ENCODE results near the gene ASH1L.
"Not testable (repeated sequence)": the region's sequence is repeated elsewhere in the genome, so short reads cannot be mapped to it uniquely, and the experiment has no call there.

The ASH1L gene

DNA sequence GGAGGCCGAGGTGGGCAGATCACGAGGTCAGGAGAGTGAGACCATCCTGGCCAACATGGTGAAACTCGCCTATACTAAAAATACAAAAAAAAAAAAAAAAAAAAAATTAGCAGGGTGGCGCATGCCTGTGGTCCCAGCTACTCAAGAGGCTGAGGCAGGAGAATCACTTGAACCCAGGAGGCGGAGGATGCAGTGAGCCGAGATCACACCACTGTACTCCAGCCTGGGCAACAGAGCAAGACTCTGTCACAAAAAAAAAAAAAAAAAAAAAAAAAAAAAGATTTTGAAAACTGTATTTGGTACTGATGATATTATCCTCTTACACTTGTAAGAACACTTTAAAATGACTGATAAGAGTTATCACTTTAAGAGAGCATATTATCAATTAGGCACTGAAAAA, 74.2 kb downstream of the ASH1L start:
- DNase-seq: not testable (repeated sequence)

DNA sequence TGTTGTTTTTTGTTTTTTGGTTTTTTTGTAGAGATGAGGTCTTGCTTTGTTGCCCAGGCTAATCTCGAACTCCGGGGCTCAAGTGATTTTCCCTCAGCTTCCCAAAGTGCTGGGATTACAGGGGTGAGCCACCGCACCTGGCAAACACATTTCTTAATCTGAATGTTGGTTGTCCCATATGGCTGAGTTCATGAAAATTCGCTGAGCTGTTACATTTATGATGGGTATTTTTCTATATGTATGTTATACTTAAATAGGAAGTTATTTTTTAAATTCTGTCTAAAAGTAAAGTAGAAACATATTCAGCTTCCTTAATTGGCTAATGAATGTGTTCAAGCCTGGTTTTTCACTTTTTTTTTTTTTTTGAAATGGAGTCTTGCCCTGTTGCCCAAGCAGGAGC, 75.1 kb downstream of the ASH1L start:
- DNase-seq: no peak

DNA sequence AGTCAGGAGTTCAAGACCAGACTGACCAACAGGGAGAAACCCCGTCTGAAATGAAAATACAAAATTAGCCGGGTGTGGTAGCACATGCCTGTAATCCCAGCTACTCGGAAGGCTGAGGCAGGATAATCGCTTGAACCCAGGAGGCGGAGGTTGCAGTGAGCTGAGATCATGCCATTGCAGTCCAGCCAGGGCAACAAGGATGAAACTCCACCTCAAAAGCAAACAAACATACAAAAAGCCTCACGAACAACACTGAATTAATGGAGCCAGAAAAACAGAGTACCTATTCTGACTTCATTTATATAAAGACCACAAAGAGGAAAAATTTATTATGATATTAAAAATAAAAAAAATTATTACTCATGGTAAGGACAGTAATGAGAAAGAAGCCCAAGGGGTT, 75.7 kb downstream of the ASH1L start:
- not testable (repeated sequence) for DNase-seq

DNA sequence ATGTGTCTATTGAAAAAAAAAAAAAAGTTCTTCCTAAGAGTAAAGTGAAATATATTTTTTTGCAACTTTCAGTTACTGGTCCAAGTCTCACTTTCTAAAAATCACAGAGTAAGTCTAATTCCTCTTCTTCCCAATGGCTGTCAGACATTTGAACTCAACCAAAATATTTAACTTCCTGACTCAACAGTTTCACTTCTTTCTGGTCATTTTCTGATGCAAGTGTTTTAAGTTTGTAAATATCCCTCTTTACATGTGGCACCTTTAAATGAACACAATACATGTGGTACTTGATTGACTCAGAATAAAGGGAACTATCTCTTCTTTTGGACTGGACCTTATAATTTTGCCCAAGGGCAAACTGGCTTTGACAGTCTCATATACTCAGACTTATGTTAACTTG, 76.7 kb downstream of the ASH1L start:
- no peak for DNase-seq

DNA sequence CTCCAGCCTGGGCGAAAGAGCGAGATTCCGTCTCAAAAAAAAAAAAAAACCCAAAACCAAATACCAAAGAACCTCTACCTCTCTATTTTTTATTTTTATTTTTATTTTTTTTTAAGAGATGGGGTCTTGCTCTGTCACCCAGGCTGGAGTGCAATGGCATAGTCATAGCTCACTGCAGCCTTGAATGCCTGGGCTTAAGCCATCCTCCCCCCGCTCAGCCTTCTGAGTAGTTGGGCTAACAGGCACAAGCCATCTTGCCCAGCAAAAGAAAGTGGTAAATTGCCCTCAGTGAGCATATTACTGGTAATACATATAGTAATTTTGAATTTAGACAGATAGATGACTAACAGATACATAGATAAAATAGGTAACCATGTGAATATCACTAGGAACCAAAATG, 77.4 kb downstream of the ASH1L start:
- DNase-seq: no peak

DNA sequence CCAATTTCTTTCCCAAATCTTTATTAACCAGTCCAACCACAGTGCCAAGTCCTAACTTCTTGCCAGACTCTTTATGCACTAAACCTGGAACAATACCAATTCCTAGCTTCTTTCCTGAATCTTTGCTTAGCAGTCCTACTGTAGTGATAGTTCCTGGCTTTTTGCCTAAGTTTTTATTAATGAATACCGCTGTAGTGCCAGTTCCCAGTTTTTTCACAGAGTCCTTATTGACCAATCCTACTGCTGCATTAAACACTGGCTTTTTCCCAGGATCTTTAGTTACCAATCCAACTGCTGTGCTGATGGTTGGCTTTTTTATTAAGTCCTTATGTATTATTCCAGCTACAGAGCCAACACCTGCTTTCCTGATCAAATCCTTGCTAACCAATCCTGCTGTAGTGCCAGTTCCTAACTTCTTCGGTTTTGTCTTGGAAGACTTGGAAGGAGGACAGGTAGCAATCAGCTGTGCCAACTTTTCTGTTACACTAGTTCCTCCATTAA, 80.8 kb downstream of the ASH1L start:
- DNase-seq: no peak

DNA sequence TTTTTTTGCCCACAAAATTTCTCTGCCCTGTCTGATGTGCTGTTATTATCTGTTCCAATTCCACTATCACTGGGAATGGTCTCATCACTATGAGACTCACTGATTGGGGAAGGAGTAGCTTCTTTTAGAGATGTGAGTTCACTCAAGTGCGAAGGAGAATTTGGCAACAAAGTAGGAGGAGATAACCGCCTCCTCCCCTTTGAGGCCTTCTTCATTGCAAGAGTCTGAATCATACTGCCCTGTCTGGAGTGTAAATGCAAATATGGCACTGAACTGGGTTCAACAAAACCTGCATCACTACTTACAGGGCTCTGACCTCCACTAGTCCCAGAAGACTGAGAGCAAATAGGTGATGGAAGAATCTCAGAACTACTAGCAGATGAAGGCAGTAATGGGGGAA, 83.4 kb downstream of the ASH1L start:
- no peak for DNase-seq

DNA sequence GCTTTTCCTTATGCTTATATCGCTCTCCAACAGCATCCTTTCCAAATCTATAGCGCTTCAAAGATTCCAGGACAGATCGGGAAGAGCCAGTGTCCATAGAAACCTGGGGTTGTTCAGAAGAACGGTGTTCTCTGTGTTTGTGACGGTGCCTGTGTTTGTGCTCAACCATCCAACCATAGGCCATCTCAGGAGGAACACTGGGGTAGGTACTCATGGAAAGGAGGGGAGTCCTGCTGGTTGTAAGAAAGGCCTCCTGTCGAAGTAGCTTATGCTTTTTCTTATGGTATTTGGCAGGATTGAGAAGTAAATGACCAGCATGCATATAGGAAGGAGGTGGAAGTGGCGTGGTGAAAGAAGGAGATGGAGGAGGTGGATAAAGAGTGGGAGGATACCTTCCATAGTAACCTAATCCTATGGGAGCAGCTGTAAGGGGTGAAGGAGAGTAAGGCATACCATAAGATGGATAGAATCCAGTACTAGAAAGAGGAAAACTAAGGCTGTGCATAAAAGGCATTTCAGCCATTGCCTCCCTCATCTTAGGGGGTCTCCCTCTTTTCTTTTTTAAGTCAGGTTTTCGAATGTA, 84.2 kb downstream of the ASH1L start:
- no peak for DNase-seq

DNA sequence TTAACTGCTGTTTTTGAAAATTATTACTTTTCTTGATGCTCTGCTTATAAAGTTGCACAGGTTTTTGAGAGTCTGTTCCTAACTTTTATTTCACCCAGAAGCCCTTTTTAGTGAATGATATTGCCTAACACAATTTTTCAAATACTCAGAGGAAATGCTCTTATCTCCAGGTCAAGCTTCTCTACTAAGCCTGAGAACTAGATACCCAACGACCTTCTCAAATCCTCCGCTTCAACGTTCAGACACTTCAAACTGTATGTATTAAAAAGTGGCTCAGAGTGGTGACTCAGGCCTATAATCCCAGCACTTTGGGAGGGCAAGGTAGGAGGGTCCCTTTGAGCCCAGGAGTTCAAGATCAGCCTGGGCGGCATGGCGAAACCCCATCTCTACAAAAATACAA, 88.5 kb downstream of the ASH1L start:
- no peak for DNase-seq

DNA sequence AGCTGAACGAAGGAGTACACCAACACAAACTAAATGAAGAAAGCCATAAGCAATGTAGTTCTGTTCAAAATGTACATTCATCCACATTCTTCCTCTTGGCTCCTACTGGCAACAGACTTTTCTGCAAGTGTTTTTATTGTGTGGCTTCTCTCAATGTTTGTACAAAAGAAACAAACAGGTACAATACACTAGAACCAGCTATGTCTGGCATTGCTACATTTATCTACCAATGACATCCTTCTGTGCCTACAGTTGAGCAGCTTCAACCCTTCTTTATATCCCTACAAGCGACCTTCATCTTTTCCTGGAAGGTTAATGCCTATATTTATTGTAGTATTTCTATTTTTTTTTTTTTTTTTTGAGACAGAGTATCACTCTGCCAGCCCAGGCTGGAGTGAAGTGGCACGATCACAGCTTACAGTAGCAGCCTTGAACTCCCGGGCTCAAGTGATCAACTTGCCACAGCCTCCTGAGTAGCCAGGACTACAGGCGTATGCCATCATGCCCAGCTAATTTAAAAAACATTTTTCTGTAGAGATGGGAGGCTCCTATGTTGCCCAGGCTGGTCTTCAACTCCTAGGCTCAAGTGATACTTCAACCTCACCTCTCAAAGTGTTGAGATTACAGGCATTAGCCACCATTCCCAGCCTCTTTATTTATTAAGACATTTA, 89.3 kb downstream of the ASH1L start:
- no peak for DNase-seq

DNA sequence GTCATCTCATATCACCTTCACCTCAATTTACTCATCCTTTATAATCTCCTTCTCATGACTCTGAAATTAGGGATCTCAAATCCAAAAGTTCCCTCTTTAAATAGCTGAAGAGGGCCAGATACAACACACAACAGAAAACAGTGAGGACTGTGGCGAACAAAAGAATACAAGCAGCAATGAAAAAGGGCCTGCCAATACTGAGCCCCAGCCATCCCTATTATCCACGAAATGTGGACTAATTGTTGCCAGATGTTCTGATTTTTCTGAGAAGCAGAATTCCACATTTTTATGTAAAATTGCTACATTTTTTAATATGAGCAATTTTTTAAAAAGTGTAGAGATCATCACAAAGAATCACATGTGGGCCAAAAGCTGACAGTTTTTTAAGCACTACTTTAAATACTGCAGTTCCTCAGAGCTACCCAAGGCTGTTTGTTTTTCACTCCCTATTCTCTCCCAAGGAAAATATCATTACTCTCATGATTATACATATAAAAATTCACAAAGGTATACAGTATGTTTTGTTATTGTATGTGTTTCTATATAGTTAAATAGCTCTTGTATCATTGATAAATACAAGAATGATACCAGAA, 90.0 kb downstream of the ASH1L start:
- DNase-seq: no peak

DNA sequence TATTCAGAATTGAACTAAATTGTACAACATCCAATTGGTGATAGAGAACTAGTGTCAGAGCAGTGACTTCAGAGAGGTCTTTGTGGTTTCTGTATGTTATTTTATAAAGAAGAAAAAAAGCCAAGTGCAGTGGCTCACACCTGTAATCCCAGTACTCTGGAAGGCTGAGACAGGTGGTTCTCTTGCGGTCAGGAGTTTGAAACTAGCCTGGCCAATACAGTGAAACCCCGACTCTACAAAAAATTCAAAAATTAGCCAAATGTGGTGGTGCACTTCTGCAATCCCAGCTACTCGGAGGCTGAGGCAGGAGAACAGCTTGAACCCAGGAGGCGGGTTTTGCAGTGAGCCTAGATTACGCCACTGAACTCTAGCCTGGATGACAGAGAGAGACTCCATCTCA, 90.7 kb downstream of the ASH1L start:
- no peak for DNase-seq

DNA sequence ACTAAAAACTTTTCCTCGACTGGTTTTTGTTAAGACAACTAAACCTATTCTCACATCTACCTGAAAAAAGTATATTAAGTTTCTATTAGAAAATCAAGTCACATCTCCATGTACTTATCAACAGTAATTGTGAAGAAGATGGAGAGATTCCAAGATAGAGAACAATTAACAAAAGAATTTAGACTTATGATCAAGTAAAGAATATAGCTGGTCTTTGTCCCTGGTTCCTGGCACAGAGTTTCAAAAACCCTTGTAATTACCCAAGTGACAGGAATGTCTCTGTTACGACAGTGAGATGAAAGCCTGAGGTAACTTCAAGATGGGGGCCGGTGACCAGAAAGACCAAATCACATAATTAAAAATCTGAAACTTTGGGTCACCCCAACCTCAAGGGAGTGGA, 91.6 kb downstream of the ASH1L start:
- DNase-seq: no peak

DNA sequence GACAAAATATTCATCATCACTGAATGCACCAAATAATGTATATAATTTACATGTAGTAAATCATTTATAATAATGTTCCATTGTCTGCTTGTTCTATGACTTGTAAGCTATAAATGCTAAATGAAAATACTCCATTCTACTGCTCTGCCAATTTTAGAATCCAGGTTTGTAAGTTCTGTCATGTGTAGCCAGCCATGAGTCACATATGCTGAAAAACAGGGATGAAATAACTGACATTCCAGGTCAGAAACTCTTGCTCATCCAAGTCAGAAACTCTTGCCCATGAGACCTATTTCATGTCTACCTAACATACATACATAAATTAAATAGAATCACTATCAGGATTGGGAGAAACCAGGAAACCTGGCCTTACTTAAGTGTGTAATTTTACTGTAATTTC, 95.6 kb downstream of the ASH1L start:
- no peak for DNase-seq

DNA sequence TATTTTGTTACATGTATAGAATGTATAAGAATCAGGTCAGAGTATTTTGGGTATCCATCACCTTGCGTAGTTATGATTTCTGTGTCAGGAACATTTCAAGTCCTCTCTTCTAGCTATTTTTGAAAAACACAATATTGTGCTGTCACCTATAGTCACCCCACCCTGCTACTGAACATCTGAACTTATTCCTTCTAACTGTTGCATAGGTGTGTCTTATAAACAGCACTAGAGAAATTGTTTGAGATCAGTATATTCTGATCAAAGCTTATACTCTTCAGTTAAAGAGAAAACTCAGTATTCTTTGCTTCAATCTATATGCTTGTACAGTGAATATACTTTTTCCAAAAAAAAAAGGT, 96.0 kb downstream of the ASH1L start:
- DNase-seq: no peak

DNA sequence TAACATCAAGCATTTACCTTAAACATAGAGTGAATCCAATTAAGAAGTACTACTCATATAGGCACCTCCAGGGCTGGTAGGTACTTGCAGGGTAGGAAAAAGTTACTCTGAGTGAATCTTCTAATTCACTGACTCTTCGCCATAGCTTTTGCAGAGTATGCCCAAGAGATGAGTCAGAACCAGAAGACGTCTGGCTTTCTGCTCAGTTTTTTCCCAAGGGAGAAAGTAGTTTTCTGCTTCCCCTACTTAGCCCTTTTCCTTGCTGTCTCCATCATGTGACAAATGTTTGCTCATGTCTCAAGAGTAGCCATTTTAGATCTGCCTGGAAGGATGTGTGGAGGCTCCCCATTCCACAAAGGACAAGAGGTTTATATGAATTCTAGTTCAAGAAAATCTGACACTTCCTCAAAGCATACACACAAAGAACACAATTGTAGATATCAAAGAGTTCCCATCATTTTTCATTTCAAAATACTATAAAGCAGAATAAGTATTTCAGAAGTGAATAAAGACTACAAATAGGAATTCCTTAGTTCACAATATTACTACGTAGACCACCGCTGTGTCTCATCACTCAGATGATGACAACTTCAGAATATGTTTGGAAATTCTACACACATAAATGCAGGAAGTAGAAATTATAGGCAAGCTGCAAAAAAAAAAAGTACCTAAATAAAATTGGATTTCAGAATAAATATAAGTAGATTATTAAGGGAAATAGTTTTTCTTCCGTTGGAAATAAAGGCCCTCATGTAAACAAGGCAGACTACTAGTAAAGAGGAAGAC, 98.5 kb downstream of the ASH1L start:
- DNase-seq: no peak

DNA sequence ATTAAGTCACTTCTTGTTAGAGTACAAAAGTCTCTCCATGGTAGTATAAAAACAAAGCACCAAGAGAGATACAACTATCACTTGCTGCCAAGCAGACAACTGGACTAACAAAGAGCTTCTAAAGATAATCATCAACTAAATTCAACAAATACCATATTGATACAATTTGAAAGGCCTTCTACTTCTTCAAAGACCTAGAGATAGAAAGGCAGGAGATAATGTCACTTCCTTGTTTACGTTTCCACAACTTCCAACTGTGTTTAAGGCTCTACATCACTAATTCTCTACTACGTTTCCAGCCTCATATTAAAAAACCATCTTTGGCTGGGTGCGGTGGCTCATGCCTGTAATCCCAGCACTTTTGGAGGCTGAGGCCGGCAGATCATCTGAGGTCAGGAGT, 104.5 kb downstream of the ASH1L start:
- DNase-seq: no peak

DNA sequence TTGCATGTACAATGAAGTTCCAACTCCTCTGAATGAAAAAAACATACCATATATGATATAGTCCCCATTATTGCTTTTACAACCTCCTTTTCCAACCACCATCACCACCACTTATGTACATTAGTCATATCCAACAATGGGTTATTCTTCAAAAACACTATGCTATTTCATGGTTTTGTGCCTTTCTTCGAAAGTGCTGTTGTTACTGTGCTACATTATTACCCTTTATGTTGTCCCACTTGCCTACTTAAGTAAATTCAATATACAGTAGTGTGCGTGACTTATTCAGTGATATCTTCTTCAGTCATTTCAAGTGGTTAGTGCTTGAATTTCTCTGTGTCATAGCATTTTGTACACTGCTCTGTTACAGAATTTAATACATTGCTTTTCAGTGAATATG, 105.3 kb downstream of the ASH1L start:
- no peak for DNase-seq

DNA sequence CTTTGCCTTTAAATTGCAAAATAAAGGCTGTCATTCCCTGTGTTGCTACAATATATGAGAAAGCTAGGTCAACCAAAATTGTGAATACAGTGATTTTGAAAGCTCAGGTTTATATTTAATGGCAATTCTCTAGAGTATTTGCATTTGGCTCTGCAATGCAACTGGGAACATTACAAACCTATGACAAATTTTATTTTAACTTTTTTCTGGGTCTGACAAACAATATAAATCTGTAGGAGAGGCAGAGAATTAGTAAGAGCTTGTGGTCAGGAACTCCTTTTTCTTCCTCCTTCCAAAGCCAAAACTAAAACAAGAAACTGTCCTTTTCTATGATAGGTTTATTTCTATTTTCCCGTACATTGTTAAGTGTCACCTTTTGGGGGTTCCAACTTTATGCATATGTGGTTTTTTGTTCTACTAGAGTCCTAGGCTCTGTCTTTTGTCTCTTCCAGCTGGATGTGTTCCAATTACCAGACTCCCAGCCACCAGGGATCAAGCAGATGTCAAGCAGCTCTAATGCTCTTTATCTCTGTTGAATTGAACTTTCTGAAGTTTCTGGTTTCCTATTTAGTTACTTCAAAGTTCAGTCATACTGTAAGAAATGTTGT, 106.9 kb downstream of the ASH1L start:
- no peak for DNase-seq

DNA sequence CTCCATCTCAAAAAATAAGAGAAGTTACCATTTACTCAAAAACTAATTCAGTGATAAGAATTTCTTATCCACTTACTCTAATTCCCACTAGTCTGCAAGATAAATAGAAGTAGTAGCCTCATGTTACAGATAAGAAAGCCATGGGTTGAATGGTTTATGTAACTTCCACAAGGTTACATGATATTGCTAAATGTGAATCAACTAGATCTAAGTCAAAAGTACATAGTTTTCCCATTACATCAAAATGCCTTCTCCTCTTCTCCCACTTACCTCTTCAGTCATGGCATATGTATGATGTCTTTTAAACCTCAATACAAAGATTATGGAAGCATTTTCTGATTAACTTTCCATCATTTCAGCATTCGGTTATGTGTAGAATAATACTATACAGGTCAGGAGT, 108.5 kb downstream of the ASH1L start:
- no peak for DNase-seq

DNA sequence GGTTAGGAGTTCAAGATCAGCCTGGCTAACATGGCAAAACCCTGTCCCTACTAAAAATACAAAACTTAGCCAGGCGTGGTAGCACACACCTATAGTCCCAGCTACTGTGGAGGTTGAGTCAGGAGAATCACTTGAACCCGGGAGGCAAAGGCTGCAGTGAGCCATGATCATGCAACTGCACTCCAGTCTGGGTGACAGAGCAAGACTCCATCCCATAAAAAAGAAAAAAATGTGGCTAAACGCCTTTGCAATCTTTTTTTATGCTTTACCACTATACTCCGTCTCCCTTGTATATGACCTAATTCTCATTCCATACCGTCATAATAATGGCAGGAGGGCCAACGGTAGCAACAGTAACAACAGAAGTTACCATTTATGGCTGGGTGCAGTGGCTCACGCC, 109.5 kb downstream of the ASH1L start:
- DNase-seq: no peak

DNA sequence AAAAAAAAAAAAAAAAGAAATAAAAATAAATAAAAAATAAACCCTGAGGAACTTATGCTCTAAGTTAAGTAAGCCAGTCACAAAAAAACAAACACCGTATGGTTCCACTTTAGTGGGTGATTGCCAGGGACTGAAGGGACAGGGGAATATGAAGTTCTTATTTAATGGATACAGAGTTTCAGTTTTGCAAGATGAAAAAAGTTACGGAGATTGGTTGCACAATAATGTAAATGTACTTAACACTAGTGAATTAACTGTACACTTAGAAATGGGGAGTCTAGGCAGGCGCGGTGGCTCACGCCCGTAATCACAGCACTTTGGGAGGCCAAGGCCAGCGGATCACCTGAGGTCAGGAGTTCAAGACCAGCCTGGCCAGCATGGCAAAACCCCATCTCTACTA, 111.4 kb downstream of the ASH1L start:
- DNase-seq: no peak

DNA sequence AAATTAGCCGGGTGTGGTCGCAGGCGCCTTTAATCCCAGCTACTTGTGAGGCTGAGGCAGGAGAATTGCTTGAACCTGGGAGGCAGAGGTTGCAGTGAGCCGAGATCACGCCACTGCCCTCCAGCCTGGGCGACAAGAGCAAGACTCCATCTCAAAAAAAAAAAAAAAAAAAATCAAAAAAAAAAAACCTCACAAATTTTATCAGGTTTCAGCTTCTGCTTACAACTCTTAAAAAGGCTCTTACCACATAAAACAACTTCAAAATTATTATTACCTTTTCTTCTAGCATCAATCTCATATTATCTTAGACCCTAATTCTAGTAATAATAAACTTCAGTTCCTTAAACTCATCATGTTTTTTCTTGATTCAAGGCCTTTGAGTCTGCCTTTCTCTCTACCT, 120.2 kb downstream of the ASH1L start:
- DNase-seq: not testable (repeated sequence)

DNA sequence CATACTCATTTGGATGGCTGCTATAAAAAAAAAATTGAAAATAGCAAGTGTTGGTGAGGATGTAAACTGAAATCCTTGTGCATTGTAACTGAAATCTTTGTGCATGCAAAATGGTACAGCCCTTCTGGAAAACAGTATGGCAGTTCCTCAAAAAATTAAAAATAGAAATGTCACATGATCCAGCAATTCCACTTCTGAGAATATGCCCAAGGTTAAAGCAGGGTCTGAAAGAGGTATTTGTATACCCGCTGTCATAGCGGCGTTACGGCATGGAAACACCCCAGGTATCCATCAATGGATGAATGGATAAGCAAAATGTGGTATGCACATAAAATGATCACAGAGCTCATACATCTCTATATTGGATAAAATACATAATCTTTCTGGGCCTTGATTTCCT, 125.2 kb downstream of the ASH1L start:
- DNase-seq: no peak
